GM21825 (cell line): Measurements from ENCODE around the gene TNNT1.
A peak's percentile ranks its signal among the peaks of the same experiment; 100 is the strongest.
"Not testable (repeated sequence)": the region's sequence is repeated elsewhere in the genome, so short reads cannot be mapped to it uniquely, and the experiment has no call there.

Source experiments
- ATAC-seq: cut with Tn5 transposase; IDR thresholded peaks from one replicate; pipeline ENCODE4 v1.9.1; 2021; ENCODE audit warnings: mild to moderate bottlenecking, moderate library complexity; ENCODE audit not compliant: unreplicated experiment

Gene TNNT1, protein sequence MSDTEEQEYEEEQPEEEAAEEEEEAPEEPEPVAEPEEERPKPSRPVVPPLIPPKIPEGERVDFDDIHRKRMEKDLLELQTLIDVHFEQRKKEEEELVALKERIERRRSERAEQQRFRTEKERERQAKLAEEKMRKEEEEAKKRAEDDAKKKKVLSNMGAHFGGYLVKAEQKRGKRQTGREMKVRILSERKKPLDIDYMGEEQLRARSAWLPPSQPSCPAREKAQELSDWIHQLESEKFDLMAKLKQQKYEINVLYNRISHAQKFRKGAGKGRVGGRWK

DNA sequence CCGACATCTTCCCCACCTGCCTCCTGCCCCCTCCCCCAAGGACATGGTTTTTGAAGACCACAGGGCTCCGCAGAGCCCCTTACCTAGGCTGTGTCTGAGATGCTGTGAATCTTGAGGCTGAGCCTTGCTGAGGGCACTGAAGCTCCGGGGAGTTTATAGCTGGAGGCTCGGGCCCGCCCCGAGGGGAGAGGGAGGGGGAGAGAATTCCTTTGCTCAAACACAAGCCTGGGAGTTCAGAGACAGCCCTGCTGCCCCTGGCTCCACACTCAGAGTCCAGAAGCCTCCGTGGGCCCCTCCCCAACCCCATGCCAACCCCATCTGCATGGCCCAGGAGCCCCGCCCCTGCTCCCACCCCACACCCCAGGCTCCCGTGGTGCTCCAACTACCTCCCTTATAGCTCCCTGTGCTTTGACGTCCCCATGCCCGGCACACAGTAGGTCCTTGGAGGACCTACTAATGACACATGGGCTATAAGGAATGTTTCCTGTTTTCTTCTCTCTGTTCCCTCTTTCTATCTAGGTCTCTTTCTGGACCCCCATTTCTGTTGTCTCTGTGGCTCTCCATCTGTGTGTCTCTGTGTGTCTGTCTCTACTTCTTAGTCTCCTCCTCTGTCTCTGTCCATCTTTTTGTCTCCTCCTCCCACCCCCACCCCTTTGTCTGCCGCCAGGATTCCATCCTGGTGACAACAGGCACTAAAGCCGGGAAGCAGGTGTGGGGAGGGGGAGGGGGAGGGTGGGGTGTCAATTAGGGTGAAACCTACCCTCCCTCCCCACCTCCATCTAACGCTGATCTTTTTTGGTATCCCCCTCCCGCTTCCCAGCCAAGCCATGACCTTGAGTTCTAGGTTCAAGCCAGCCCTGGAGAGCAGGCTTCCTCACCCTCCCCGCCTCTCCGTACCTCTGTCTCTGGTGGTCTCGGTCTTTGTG, at the start of gene TNNT1:
TNNT1 (minus strand) TSS at position 129 of the 926 bp plus-strand sequence. CDS start 2,049 bp downstream, outside the sequence.
- ATAC-seq = no peak

DNA sequence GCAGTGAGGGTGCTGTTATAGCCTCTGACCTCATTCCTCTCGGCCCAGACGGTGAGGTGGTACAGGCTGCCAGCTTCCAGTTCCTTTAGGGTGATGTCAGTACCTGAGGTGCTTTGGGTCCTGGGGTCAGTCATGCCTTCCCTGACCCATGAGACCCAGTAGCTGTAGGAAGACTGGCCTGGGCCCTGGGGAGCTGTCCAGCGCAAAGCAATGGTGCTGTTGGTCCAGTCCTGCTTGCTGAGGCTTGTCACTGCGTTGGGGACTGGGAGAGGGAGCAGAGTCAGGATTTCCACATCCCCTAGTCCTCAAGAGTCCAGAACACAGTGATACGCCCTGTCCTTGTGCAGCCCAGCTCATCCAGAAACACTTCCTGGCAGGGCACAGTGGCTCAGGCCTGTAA, 49.6 kb upstream of the TNNT1 start:
- no peak for ATAC-seq

DNA sequence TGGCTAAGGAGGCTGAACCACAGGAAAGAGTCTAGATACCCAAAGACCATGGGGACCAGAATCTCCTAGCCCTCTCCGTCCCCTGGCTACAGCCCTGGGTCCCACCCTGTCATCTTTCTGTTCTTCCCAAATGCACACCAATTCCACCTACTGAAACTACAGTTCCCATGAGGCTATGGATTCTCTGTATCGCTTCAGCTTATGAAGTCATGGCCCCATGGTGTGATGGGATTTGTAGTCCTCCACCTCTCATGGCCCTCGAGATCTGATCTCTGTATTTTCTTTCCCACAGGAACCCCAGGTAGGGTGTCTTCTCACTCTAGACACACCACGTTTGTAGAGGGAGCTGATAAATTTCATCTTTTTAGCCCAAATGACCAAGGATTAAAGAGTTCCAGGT, 48.5 kb upstream of the TNNT1 start:
- no peak for ATAC-seq

DNA sequence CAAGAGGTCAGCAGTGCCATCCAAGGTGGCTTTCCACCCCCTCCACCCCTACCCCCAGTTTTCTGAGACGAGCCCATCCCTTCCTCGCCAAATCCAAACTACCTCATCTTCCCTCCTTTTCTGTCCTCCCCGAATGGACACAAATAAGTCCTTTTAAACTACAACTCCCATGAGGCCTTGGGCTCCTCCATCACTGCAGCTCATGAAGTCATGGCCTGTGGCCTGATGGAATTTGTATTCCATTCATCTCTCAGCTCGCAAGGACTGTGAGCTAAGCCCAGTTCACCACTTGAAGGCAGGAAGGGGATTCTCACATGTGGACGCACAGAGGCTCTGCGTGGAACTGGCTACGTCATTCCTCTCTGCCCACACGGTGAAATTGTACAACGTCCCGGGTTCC, 47.8 kb upstream of the TNNT1 start:
- ATAC-seq = no peak

DNA sequence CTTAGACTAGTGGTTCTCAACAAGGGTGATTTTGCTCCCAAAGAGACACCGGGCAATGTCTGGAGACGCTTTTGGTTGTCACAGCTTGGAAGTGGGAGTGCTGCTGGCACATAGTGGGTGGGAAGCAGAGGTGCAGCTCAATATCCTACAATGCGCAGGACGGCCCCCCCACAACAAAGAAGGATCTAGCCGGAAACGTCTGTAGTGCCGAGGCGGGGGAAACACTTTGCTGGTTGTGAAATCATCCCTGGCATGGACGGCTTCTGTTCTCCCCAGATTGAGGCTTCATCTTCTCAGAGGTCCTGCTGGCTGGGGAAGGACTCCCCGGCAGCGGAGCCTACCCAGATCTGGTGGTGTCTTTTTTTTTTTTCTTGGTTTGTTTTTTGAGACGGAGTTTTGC, 44.5 kb upstream of the TNNT1 start:
- no peak for ATAC-seq

DNA sequence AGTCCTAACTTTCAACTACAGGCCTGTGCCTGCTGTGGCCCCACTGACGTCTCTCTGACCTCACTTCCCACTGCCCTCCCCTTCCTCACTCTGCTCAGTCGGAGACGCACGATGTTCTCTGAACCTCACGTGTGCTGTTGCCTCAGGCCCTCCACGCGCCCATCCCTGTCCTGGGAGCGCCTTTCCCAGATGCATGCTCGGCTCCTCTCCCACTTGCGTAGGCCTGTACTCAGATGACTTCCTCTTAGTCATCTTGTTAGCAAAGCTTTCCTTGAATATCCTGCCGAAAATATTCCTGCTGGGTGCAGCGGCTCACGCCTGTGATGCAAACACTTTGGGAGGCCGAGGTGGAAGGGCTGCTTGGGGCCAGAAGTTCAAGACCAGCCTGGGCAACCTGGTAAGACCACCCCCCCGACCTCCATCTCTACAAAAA, 40.4 kb upstream of the TNNT1 start:
- ATAC-seq = no peak

DNA sequence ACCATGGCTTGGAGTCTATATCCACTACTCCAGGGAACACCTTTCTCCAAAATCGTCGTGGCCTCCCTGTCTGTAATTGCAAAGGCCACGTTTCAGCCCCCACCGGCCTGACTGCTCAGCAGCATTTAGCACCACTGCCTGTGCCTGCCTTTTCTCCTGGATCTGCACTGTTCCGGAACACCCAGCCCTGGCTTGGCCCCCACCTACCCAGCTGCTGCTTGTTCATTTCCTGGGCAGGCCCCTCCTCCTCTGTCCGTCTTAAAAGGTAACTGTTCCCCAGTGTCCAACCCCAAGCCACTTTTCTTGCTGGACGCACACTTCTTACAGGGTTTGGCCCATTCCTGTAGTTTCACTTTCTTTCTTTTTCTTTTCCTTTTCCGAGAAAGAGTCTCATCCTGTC, 39.6 kb upstream of the TNNT1 start:
- no peak for ATAC-seq

DNA sequence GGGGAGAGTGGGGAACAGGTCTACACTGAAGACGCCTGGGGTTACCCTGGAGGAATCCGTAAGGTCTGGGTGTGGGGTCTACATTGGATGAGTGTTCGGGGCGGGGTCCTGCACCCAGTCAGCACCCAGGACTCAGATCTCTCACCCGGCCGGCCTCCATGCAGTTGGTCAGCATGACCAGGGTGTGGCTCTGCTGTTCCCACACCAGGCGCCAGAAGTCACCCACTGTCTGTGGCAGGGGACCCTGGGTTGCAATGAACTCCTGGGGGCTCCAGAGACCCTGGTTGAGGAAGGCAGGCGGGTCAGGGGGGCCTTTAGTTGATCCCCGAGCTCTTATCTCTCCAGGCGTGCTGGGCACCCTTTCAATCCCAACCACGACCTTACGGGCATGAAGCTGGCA, 37.1 kb upstream of the TNNT1 start:
- no peak for ATAC-seq

DNA sequence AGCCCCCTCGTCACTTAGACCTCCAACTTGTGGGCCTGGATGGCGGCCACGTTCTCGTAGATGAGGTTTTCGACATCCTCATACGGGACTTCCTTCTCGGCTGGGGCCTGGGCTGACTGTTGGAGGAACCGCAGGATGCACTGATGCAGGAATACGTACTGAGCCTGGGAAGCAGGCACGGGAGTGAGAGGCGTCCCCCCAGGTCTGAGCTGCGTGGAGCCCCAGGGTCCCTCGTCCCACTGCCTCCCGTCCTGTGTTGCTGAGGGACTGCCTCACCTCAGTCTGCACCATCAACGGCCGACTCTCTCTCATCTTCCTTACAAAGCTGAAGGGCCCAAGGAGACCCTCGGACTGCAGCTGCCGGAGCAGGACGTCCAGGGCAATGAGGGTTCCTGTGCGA, 32.7 kb upstream of the TNNT1 start:
- no peak for ATAC-seq

DNA sequence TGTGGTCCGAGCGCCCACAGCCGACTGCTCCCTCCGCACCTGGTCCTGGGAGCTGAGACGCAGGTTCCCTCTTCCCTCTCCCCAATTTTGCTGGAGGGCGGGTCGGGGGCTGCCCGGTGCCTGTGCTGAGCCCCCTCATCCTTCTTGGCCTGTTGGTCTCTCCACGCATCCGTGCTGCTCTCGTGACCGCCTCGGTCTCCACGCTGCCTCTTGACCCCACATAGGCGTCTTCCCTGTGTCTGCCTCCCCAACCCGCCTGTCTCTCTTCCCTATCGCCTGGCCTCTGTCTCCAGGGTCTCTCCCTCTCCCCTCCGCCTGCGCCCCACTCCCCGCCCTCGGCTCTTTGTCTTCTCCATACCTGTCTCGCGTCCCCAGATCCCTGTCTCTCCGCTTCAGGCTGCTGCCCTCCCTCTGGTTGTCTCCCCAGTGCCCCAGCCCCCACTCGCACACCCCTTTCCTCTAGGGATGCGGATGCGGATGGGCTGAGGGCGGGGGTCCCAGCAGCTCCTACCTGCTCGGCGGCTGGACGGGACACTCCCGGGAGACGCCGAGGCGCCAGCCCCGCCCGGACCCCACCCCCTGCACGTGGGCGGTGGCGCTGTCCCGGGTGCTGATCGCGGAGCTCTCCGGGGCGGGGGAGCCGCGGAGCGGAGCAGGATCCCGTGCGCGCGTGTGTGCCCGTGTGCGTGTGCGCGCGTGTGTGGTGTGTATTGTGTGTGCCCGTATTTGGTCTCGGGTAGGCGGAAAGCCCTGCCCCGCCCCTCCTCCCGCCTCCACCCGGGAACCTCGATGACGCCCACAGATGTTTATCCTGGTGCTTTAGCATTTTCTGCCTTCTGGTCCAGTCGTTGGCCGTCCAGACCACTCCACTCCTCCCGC, 30.8 kb upstream of the TNNT1 start, which contains the start of gene SYT5:
SYT5 (minus strand) TSS at position 684 of the 879 bp plus-strand sequence. CDS start 1,248 bp downstream, outside the sequence.
- ATAC-seq = peak; percentile 26

DNA sequence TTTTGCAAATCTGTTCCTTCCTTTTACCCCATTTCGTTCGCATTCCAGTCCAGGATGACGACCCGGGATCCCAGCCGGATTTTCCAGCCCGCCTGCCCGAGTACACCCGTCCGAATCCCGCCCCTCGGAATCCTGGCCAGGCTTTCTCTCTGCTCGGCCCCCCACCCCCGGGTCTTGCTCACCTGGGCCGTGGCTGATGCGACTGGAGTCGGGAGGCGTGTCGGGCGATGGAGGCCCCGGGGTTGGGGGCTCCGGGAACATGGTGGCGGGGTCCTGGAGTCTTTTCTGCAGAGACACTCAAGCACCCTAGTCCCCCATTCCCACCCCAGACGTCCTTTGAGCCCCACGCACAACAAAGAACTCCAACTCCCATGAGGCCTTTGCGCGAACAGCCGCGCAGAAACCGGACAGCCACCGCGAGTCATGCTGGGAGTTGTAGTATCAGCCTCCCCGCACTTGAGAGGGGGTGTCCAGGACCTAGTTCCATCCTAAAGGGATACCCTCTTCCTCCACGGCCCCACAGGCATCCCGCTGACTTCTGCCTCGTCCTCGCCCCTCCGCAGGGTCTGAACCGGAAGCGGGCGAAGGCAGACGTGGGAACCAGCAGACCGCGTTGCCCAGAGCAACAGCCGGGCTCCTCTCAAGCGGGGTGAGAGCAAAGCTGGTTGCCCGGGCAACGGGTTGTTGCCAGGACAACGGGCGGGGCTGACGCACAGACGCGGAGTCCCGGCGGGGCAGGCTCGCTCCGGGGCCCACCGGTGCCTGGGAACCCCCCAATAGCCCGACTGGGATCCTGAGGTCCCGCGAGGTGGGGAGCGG, 30.0 kb upstream of the TNNT1 start:
- ATAC-seq = peak; percentile 73

DNA sequence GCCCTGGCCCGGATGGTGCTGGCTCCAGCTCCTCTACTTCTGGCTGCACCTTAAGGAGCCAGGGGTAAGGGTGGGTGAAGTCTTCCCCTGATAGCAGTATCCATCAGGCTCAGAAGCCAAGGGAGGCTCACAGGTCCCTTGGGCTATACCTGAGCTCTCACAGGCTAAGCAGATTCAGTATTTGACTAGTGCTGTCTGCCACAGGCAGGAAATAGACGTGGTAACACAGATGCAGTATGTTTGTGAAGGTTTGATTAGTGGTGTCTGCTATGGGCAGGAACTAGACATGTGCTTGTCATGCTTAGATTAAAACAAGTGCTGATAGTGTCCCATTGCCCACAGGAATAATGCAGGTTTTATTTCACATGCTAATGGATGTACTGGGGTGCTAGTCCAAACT, 27.1 kb upstream of the TNNT1 start:
- ATAC-seq = no peak

DNA sequence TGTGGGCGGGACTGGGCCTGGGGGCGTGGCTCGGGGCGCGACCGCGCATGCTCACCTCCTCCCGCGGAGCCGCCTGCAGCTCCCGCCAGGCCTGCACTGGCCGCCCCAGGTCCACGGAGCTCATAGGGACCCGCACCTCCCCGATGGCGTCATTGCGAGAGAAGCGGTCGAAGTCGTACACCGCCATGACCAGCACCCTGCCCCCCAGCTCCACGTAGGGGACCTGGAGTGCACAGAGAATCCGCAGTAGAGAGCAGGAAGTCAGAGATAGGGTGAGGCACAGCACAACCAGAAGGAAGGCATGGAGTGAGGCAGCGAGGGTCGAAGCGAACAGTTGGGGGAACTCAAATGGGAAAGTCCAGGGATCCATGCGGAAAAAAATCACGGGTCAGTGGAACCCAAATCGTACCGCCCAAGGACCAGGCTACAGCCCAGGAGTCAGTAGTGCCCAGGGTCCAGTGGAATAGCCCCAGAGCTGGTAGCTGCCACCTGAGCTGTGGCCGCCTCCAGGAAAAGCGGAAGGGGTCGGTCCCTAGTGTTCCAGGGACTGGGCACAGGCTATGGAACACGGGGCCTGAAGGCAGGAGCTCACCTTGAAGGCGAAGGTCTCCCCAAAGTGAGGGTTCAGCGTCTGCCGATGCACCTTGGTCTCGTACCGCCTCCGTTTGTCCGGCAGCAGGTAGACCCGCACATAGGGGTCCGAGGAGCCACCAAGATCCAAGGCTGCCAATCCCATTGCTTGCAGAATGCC, 26.3 kb upstream of the TNNT1 start:
- ATAC-seq = no peak

DNA sequence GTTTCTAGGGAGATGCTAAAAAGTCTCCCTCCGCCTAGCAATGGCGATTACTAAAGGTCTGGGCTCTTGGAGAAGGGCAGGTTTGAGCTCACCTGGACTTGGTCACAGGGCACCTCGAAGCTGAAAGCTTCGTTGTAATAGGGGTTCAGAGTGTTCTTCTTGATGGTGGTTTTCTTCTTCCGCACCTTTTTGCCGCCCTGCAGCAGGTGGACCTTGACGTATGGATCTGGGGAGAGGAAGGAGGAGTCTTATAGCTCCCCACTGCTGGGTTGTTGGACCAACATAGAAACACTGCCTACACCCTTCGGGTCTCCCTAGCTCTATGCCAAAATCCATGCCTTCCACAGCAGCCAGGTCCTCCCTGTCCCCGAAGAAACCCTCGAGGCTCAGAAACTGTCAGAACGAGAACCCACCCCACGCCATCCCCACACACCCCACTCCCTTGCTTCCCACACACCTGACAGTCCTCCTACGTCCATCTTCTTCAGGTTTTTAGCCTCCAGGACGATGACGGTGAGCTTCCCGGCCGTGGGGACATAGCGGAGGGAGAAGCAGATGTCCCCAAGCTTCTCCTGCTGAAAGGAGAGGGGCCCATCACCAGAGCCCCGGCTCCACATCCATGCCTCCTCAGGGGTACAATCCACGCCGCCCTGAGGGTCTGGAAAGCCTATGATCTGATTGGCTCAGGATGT, 25.6 kb upstream of the TNNT1 start:
- no peak for ATAC-seq

DNA sequence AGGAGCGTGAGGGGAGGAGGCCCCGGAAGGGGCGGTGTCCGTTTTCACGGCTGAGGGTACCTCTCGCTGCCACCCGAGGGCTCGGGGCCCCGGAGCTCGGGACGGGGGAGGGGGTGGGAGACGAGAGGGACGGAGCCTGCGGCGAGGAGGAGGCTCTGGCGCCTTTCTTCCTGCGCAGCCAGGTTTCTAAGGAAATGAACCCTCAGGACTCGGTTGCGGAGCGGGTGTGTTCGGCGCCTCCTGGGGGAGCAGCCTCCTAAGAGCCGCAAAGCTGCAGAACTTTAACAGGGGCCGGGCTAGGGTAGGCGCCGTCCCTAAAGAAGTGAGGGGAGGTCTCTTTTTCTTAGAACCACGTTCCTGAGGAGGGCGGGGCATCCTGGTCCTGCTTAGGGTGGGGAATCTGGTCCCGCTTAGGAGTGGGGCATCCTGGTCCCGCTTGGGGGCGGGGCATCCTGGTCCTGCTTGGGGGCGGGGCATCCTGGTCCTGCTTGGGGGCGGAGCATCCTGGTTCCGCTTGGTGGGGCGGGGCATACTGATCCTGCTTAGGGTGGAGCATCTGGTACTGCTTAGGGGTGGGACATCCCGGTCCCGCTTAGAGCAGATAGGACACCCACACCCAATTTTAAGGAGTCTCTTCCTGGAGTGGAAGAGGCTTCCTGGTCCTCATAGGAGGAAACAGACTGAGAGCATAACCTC, 24.9 kb upstream of the TNNT1 start:
- no peak for ATAC-seq

DNA sequence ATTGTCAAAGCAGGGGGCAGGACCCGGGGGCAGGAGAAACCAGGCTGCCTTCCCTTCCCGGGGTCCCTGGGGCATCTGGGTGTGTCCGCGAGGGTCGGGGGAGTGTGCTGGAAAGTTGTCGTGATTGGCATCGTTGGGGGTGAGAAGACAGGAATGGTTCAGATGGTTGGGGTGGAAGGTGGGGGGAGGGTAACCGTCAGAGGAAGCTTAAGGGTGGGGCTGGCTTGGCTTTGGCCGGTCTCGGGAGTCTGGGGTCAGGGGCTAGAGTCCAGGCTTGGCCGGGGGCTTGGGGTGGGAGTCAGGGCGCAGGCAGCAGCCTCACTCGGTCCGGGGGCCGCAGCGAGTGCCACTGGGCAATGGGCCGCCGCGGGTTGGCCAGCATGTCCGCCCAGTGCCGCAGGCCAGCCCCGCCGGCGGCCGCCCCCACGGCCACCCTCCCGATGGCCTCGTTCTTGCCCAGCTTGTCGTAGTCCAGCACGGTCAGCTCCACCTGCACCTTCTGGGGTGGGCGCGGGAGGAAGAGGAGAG, 24.2 kb upstream of the TNNT1 start:
- ATAC-seq = no peak

DNA sequence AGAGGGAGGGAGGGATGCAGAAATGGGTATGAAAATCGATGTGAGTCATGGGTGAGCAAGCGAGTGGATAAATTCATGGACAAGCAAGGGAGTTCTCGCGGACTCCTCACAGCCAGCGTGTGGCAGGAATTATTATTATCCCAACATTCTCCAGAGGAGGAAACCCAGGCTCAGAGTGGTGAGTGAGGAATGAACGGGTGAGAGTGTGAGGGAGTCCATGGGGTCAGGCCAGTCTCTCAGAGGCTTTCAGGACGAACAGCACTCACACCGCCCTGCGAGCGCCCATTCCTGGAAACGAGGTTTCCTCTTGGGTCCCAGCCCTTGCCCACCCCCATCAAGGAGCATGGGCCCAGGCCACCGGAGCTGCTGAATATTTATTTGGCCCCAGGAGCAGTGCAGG, 23.7 kb upstream of the TNNT1 start:
- no peak for ATAC-seq

DNA sequence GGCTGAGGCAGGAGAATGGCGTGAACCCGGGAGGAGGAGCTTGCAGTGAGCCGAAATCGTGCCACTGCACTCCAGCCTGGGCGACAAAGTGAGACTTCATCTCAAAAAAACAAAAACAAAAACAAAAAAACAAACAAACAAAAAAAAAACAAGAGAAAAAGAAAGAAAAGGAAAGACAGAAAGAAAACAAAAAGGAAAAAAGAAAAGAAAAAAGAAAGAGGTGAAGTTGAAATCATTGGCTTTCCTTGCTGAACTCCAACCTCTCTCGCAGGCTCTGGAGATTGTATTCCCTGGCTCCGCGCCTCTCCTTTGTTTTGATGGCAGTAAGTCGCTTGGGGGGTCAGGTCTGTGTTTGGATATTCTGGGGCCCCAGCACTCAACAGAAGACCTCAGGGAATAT, 23.3 kb upstream of the TNNT1 start:
- ATAC-seq = not testable (repeated sequence)
